ENCODE data around the gene ERICH2. TPM values are rescaled to one million over a fixed set of nuclear protein-coding genes. Genes with fewer than 3 reads are reported as not detected.

Gene ERICH2
- total and polyA plus RNA-seq, 8 donors: 0.49 to 3.6 (median 1.2) TPM

DNA sequence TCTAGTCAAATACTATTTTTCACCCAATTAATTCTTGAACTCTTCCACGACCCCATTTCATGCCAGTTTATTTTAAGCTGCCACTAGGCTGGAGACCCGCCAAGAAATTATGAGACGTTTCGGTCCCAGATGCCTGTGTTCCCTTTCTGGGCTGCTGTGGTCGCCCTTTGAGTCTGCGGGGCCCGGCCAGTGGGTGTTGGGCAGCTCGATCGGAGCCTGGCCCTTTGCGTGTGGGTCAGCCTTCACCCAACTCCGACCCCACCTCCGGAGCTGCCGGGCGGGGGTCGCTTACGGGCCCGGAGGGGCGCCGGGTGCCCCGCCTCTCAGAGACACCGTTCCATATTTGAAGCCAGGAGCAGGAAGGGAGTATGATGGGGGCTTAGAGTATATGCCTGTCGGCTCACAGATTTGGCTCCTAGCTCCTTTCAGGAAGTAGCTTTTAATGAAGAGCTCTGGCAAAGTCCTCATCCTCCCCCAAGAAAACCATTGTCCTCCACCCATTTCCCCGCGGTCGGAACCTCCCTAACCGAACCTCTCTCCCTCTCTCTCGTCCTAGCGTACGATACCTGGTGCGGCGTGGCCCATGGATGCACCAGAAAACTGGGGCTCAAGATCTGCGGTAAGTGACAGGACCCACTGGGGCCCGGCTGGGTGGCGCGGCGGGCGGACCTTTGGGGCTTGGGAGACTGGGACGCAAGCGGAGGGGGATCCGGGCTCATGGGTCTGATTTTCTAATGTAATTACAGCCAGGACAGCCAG is 51.5 kb downstream of the ERICH2 start:
- Histone ChIP-seq H3K36me3 (no peaks in the 10 kb centered on the region), H3K4me3 (peak overlapping the region in 1 of 4 donors; percentile 27), H3K27ac (no peak overlapping the region), H3K4me1 (peaks cover 0 to 24% (median 10%) of the 10 kb centered on the region in 3 donors), H3K27me3 (peaks cover 5 to 51% (median 14%) of the 10 kb centered on the region in 4 donors), H3K9me3 (no peaks in the 10 kb centered on the region)
- no peak for ATAC-seq
- TF ChIP-seq CTCF (IDR thresholded peaks at IDR 0.05): no peak
- DNase-seq: peak in 1 of 6 donors; percentile 65
- no peak for FAIRE-seq
- 14 to 20% methylated on average over 40 of the region's 40 CpGs for WGBS, 2 donors
- intact Hi-C loops (cut with DNase I): no loop called here

DNA sequence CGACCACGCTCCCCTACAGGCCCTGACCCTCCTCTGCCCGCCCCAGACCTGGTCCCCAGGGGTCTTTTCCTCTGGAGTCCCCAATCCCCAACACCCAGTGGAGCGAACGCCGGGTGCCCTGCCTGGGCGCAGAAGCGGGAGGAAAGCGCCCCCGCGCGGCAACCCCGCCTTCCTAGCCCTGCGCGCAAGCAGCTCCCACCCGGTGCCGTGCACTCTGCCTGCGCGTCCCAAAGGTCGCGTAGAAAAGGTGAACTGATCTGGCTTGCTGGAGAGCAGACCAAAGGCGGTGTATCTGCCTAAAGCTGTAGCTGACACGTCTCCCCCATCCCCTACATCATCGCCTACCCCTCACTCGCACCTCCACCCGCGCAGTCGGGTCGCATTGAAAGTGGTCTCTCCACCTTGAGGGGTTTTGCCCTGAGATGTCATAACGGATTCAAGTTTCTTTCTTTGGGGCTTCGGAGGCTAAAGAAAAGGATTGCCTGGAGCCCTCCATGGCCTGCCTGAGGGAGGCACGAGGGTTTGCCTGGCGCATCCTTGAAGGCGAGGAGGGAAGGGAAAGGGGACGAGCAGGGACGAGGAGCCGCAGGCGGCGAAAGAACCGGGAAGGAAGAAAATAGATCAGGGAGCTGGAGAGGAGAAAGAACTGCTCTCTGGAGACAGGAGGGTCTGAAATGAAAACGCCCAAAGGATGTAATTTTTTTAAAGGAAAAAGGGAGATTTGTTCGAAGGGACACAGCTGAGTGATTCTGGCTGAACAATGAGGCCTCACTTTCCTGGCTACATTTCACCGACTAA is 52.3 kb downstream of the ERICH2 start:
- ATAC-seq (peak in 2 of 4 donors; percentile 7 to 29), DNase-seq (no peak), FAIRE-seq (no peak)
- H3K4me3 ChIP-seq: peak overlapping the region in 1 of 4 donors; percentile 38
- peaks cover 5 to 51% (median 14%) of the 10 kb centered on the region in 4 donors for H3K27me3 ChIP-seq
- no peak for TF ChIP-seq CTCF (IDR thresholded peaks at IDR 0.05)
- intact Hi-C loops (cut with DNase I): no loop called here
- H3K36me3 ChIP-seq: no peaks in the 10 kb centered on the region
- WGBS, 2 donors: 14 to 25% methylated on average over 43 of the region's 43 CpGs
- H3K9me3 ChIP-seq: no peaks in the 10 kb centered on the region
- peaks cover 0 to 21% (median 10%) of the 10 kb centered on the region in 3 donors for H3K4me1 ChIP-seq
- H3K27ac ChIP-seq: no peak overlapping the region

DNA sequence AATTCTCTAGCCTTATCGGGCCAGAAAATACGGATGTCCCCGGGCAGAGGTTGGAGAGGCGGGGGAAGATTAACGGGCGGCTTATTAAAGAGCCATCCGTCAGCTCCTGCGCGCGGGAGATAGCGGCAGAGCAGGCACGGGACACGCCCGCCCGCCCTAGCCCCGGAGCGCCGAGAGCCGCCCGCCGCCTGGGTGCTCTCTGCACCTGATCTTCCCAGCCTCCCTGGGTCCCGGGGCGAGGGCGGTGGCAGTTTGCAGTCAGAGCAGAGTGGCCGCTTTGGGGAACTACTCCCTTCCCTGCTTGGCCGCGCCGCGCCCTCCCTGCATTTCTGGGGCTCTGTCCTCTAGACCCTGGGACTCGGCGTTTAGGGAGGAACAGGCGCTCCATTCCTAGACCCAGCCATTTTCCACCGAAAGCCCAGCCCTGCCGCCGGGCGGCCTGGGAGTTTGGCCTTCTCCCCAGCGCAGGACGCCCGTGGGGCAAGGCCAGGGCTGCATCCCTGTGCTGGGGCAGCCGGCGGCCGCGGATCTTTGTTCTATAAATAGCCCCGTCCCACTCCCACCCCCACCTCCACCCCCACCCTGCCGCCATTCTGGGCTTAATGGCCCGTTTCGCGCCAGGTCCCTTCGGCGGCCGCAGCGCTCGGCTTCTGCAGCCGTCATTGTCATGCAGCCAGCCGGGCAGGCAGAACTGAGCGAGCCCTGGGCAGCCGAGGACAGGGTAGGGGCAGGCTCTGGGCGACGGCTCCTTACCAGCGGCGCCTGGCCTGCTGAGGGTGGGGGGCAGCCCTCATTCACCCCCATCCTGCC is 53.1 kb downstream of the ERICH2 start:
- H3K36me3 ChIP-seq: no peaks in the 10 kb centered on the region
- peaks cover 0 to 19% (median 7%) of the 10 kb centered on the region in 3 donors for H3K4me1 ChIP-seq
- DNase-seq (peak in 3 of 6 donors; percentile 20 to 75 (median 68)), FAIRE-seq (no peak), ATAC-seq (peak; percentile 39 to 71 (median 48))
- peak overlapping the region in 2 of 4 donors; percentile 13 to 38 for H3K4me3 ChIP-seq
- 7 to 14% methylated on average over 61 of the region's 61 CpGs for WGBS, 2 donors
- no peak overlapping the region for H3K27ac ChIP-seq
- intact Hi-C loops (cut with DNase I): no loop called here
- H3K27me3 ChIP-seq: peaks cover 5 to 50% (median 14%) of the 10 kb centered on the region in 4 donors
- H3K9me3 ChIP-seq: no peaks in the 10 kb centered on the region
- no peak for TF ChIP-seq CTCF (IDR thresholded peaks at IDR 0.05)

GRCh38 chr2:170823898-170824215 is 53.7 kb downstream of the ERICH2 start:
- no peak for DNase-seq
- peak overlapping the region in 2 of 4 donors; percentile 13 to 38 for H3K4me3 ChIP-seq

More at GRCh38 chr2:170823898-170824215, 53.7 kb downstream of the ERICH2 start:
- H3K27me3 ChIP-seq: peaks cover 5 to 47% (median 14%) of the 10 kb centered on the region in 4 donors
- no peaks in the 10 kb centered on the region for H3K36me3 ChIP-seq
- H3K4me1 ChIP-seq: peaks cover 0 to 13% (median 3%) of the 10 kb centered on the region in 3 donors
- WGBS, 2 donors: 41 to 46% methylated on average over 11 of the region's 11 CpGs
- no peak for TF ChIP-seq CTCF (IDR thresholded peaks at IDR 0.05)
- H3K27ac ChIP-seq: no peak overlapping the region
- no peaks in the 10 kb centered on the region for H3K9me3 ChIP-seq
- intact Hi-C loops (cut with DNase I): no loop called here
- no peak for FAIRE-seq
- ATAC-seq: no peak
